Measurements from ENCODE around the gene ATXN7L3. TPM values are rescaled to one million over a fixed set of nuclear protein-coding genes. Genes with fewer than 3 reads are reported as not detected.

ATXN7L3 gene
- total RNA-seq, 1 experiment from 2014 or later = 86.7 TPM

- Histone ChIP-seq H3K27me3 (ENCODE audit: insufficient read depth, low read length) (no peaks in the 10 kb centered on the region), H3K27ac (ENCODE audit: low read depth, low read length) (no peak overlapping the region; the same call in 1 of the 2 replicates), H3K4me2 (ENCODE audit: low read length) (no peak overlapping the region), H2AFZ (ENCODE audit: low read depth, low read length, poor library complexity, severe bottlenecking) (no peak overlapping the region), H3K9me3 (ENCODE audit: control insufficient read depth in 1 of 2, insufficient read depth in 1 of 2, low read depth in 1 of 2, low read length in 2 of 2) (no peaks in the 10 kb centered on the region), H3K4me3 (replicated peaks in 1 of 2; ENCODE audit: low read depth in 1 of 2, low read length in 2 of 2) (no peak overlapping the region), H3K36me3 (ENCODE audit: control insufficient read depth in 1 of 2, insufficient read depth in 2 of 2, low read length in 2 of 2) (peaks cover 6 to 28% of the 10 kb centered on the region in 2 experiments; a peak in 3 of 4 replicates), H3K79me2 (ENCODE audit: insufficient read depth, low read length) (peaks cover 11% of the 10 kb centered on the region; the same call in 1 of the 2 replicates), H3K9ac (ENCODE audit: low read length) (no peak overlapping the region), H3K4me1 (ENCODE audit: control insufficient read depth in 1 of 2, insufficient read depth in 2 of 2, low read length in 2 of 2) (peaks cover 50 to 82% of the 10 kb centered on the region in 2 experiments), H4K20me1 (ENCODE audit: insufficient read depth) (no peaks in the 10 kb centered on the region), H3K9me2 (ENCODE audit: insufficient read depth) (no peaks in the 10 kb centered on the region)
- no peak for DNase-seq (ENCODE audit: low read depth, low spot score)
- no peak for ATAC-seq
- intact Hi-C loops (cut with micrococcal nuclease) = no loop called here
- RAD21 ChIA-PET (ENCODE audit: low non-redundant PET in 1 of 2, low total read pairs in 2 of 2, uncharacterized antibody in 2 of 2, unreplicated experiment in 2 of 2) = interaction anchor here in 1 of 2 experiments (0.7 kb wide), 1 partner anchor 95 kb away, joined by 3 read pairs; no protein-coding TSS in a partner anchor
- POLR2A ChIA-PET = interaction anchor here (0.6 kb wide), 1 partner anchor 16 kb away, joined by 3 read pairs; no protein-coding TSS in a partner anchor
- CTCF ChIA-PET = interaction anchor here (0.7 to 2.6 kb wide), 4 partner anchors 12 to 125 kb away, joined by 3 to 11 read pairs (median 6); partner anchors contain the start of gene UBTF
- no peak for TF ChIP-seq REST (IDR thresholded peaks at IDR 0.05; ENCODE audit: low read depth)
- TF ChIP-seq POLR2AphosphoS5 (IDR thresholded peaks at IDR 0.05; ENCODE audit: low read depth, low read length) = 0 out of 2 replicates have a peak, but pooled peaks have one; percentile 15
- peak in 2 of 3 experiments; percentile 22 to 46; a peak in 1 of 6 replicates for TF ChIP-seq CTCF (IDR thresholded peaks at IDR 0.05 in 2 of 3, conservative IDR thresholded peaks at IDR 0.05 in 1 of 3; ENCODE audit: borderline replicate concordance in 1 of 3, insufficient read depth in 1 of 3, low read depth in 2 of 3, low read length in 2 of 3)
- TF ChIP-seq SP1 (IDR thresholded peaks at IDR 0.05; ENCODE audit: low read depth) = no peak
- BruUV-seq (replicated peaks) = no TSS peak
These were observed 6.5 kb upstream of the ATXN7L3 start for GRCh38 chr17:44205962-44206824.
